Measurements from ENCODE around the gene STXBP2.

DNA sequence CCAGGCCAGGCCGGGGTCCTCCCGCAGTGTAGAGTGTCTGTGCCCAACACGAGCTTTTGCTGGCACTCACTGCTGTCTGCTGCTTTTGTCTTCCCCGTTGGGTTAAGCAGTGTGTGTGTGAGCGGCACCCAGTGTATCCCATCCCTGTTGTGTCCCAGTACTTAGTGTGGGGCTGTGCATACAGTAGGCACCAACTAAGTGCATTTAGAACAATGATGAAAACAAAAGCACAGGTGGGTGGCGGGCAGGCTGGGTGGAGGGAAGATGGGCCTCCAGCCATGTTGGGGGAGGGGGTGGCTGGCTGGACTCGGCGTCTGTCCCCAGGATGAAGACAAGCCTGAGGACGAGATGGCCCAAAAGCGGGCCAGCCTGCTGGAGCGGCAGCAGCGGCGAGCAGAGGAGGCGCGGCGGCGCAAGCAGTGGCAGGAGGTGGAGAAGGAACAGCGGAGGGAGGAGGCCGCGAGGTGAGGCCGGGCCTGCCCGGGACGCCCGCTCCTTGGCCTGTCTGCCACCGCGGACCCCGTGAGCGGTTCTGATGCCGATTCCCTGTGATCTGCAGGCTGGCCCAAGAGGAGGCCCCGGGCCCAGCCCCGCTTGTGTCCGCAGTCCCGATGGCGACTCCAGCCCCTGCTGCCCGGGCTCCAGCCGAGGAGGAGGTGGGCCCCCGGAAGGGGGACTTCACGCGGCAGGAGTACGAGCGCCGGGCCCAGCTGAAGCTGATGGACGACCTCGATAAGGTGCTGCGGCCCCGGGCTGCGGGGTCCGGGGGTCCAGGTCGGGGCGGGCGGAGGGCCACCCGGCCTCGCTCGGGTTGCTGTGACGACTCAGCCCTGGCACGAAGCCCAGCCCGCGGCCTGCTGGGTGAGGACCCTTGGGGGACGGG is 21.8 kb upstream of the STXBP2 start:
- TF ChIP-seq, protein P1, sequence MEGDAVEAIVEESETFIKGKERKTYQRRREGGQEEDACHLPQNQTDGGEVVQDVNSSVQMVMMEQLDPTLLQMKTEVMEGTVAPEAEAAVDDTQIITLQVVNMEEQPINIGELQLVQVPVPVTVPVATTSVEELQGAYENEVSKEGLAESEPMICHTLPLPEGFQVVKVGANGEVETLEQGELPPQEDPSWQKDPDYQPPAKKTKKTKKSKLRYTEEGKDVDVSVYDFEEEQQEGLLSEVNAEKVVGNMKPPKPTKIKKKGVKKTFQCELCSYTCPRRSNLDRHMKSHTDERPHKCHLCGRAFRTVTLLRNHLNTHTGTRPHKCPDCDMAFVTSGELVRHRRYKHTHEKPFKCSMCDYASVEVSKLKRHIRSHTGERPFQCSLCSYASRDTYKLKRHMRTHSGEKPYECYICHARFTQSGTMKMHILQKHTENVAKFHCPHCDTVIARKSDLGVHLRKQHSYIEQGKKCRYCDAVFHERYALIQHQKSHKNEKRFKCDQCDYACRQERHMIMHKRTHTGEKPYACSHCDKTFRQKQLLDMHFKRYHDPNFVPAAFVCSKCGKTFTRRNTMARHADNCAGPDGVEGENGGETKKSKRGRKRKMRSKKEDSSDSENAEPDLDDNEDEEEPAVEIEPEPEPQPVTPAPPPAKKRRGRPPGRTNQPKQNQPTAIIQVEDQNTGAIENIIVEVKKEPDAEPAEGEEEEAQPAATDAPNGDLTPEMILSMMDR (IDR thresholded peaks at IDR 0.05), result no peak
- TF ChIP-seq RAD21 (IDR thresholded peaks at IDR 0.05; ENCODE audit: low read length) (no peak), TAF1 (IDR thresholded peaks at IDR 0.05; ENCODE audit: borderline replicate concordance, low read depth, low read length) (no peak), POLR2AphosphoS5 (IDR thresholded peaks at IDR 0.05; ENCODE audit: low read depth, low read length) (no peak), NFIC (IDR thresholded peaks at IDR 0.05; ENCODE audit: borderline replicate concordance) (no peak), YY1 (IDR thresholded peaks at IDR 0.05; ENCODE audit: low read depth) (no peak), EP300 (IDR thresholded peaks at IDR 0.05; ENCODE audit: borderline replicate concordance in 1 of 2, low read depth in 1 of 2, low read length in 1 of 2) (no peak), EZH2phosphoT487 (IDR thresholded peaks at IDR 0.05; ENCODE audit: borderline replicate concordance, low read depth) (no peak)
- TF ChIP-seq, protein P2, sequence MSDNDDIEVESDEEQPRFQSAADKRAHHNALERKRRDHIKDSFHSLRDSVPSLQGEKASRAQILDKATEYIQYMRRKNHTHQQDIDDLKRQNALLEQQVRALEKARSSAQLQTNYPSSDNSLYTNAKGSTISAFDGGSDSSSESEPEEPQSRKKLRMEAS (IDR thresholded peaks at IDR 0.05; ENCODE audit: low read depth), result no peak
- TF ChIP-seq, protein P3, sequence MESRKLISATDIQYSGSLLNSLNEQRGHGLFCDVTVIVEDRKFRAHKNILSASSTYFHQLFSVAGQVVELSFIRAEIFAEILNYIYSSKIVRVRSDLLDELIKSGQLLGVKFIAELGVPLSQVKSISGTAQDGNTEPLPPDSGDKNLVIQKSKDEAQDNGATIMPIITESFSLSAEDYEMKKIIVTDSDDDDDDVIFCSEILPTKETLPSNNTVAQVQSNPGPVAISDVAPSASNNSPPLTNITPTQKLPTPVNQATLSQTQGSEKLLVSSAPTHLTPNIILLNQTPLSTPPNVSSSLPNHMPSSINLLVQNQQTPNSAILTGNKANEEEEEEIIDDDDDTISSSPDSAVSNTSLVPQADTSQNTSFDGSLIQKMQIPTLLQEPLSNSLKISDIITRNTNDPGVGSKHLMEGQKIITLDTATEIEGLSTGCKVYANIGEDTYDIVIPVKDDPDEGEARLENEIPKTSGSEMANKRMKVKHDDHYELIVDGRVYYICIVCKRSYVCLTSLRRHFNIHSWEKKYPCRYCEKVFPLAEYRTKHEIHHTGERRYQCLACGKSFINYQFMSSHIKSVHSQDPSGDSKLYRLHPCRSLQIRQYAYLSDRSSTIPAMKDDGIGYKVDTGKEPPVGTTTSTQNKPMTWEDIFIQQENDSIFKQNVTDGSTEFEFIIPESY (IDR thresholded peaks at IDR 0.05; ENCODE audit: borderline replicate concordance, low read depth), result no peak
- TF ChIP-seq, protein P4, sequence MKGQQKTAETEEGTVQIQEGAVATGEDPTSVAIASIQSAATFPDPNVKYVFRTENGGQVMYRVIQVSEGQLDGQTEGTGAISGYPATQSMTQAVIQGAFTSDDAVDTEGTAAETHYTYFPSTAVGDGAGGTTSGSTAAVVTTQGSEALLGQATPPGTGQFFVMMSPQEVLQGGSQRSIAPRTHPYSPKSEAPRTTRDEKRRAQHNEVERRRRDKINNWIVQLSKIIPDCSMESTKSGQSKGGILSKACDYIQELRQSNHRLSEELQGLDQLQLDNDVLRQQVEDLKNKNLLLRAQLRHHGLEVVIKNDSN (IDR thresholded peaks at IDR 0.05; ENCODE audit: borderline replicate concordance, low read depth), result no peak
- TF ChIP-seq, protein P5, sequence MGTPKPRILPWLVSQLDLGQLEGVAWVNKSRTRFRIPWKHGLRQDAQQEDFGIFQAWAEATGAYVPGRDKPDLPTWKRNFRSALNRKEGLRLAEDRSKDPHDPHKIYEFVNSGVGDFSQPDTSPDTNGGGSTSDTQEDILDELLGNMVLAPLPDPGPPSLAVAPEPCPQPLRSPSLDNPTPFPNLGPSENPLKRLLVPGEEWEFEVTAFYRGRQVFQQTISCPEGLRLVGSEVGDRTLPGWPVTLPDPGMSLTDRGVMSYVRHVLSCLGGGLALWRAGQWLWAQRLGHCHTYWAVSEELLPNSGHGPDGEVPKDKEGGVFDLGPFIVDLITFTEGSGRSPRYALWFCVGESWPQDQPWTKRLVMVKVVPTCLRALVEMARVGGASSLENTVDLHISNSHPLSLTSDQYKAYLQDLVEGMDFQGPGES (IDR thresholded peaks at IDR 0.05; ENCODE audit: low read depth, low read length), result no peak
